ENCODE measurements around the gene GPRIN3. TPM values are rescaled to one million over a fixed set of nuclear protein-coding genes. Genes with fewer than 3 reads are reported as not detected.

The GPRIN3 gene
- total and polyA plus RNA-seq, 2 of the 13 experiments (the other 11 are each of a cell fraction or from before 2014, with no cell fraction given) = not detected

- no peak overlapping the region for H3K4me3 ChIP-seq (replicated peaks in 1 of 3; ENCODE audit: insufficient read depth in 1 of 3, low read depth in 2 of 3, low read length in 3 of 3)
- in situ Hi-C loops (cut with HindIII; ENCODE audit: extremely low pct_ligation_motif_present, low pct_unique_long_range_greater_than_20kb) = no loop called here
- H2AFZ ChIP-seq (ENCODE audit: low read length) = no peak overlapping the region
- no peak overlapping the region for H3K27ac ChIP-seq (ENCODE audit: extremely low read length, insufficient read depth, low read length)
- no peak overlapping the region for H3K9ac ChIP-seq (ENCODE audit: insufficient read depth, low read depth, low read length)
- ATAC-seq = no peak
- 13% methylated on average over 5 of the region's 5 CpGs for WGBS (ENCODE audit: low lambda C conversion rate)
- no peaks in the 10 kb centered on the region for H3K36me3 ChIP-seq (replicated peaks in 1 of 2; ENCODE audit: control insufficient read depth in 1 of 2, insufficient read depth in 2 of 2, low read length in 2 of 2)
- no peak for TF ChIP-seq SNAPC2 (CRISPR knock-in tag; IDR thresholded peaks at IDR 0.05)
- POLR2A ChIA-PET = no interaction called here
- H3K9me3 ChIP-seq (ENCODE audit: low read length) = no peaks in the 10 kb centered on the region
- no peak for FAIRE-seq
- no peaks in the 10 kb centered on the region; the same call in 1 of the 2 replicates for H4K20me1 ChIP-seq (ENCODE audit: insufficient read depth, low read length)
- no peaks in the 10 kb centered on the region for H3K27me3 ChIP-seq (ENCODE audit: control insufficient read depth in 1 of 2, insufficient read depth in 2 of 2, low read length in 2 of 2)
- H3K4me1 ChIP-seq (ENCODE audit: insufficient read depth, low read length) = no peaks in the 10 kb centered on the region
- BruUV-seq (replicated peaks) = no TSS peak
- no peaks in the 10 kb centered on the region for H3K79me2 ChIP-seq (ENCODE audit: insufficient read depth, low read length)
- DNase-seq (ENCODE audit: low spot score) = no peak
- H3K4me2 ChIP-seq (ENCODE audit: low read depth, low read length) = no peak overlapping the region
- CTCF ChIA-PET (ENCODE audit: low intra/inter-chr PET ratio, low total read pairs) = no interaction called here
- intact Hi-C loops (cut with micrococcal nuclease; ENCODE audit: unreplicated experiment) = no loop called here
Measured at GRCh38 chr4:89331686-89332544, 24.3 kb upstream of the GPRIN3 start.

GRCh38 chr4:89331197-89331596 lies 23.6 kb upstream of the GPRIN3 start:
- POLR2A ChIA-PET = no interaction called here
- no peak for ATAC-seq
- no peak overlapping the region for H3K9ac ChIP-seq (ENCODE audit: insufficient read depth, low read depth, low read length)
- in situ Hi-C loops (cut with HindIII; ENCODE audit: extremely low pct_ligation_motif_present, low pct_unique_long_range_greater_than_20kb) = no loop called here
- H3K4me3 ChIP-seq (replicated peaks in 1 of 3; ENCODE audit: insufficient read depth in 1 of 3, low read depth in 2 of 3, low read length in 3 of 3) = no peak overlapping the region
- CTCF ChIA-PET (ENCODE audit: low intra/inter-chr PET ratio, low total read pairs) = no interaction called here
- 0% methylated on average over 2 of the region's 2 CpGs for WGBS (ENCODE audit: low lambda C conversion rate)
- BruUV-seq (replicated peaks) = no TSS peak
- H2AFZ ChIP-seq (ENCODE audit: low read length) = no peak overlapping the region
- intact Hi-C loops (cut with micrococcal nuclease; ENCODE audit: unreplicated experiment) = no loop called here
- no peaks in the 10 kb centered on the region for H3K4me1 ChIP-seq (ENCODE audit: insufficient read depth, low read length)
- H3K9me3 ChIP-seq (ENCODE audit: low read length) = no peaks in the 10 kb centered on the region
- H3K4me2 ChIP-seq (ENCODE audit: low read depth, low read length) = no peak overlapping the region
- no peaks in the 10 kb centered on the region for H3K27me3 ChIP-seq (ENCODE audit: control insufficient read depth in 1 of 2, insufficient read depth in 2 of 2, low read length in 2 of 2)
- TF ChIP-seq E2F5 (CRISPR knock-in tag; conservative IDR thresholded peaks at IDR 0.05) = no peak
- DNase-seq (ENCODE audit: low spot score) = no peak
- no peak for FAIRE-seq
- H4K20me1 ChIP-seq (ENCODE audit: insufficient read depth, low read length) = no peaks in the 10 kb centered on the region; the same call in 1 of the 2 replicates
- no peak overlapping the region for H3K27ac ChIP-seq (ENCODE audit: extremely low read length, insufficient read depth, low read length)
- H3K36me3 ChIP-seq (replicated peaks in 1 of 2; ENCODE audit: control insufficient read depth in 1 of 2, insufficient read depth in 2 of 2, low read length in 2 of 2) = no peaks in the 10 kb centered on the region
- no peaks in the 10 kb centered on the region for H3K79me2 ChIP-seq (ENCODE audit: insufficient read depth, low read length)

Measured in HepG2 (cell line).